Panc1 (cell line): ENCODE data around the gene RFC5.

Experiments used
- POLR2AphosphoS5 ChIP-seq: IDR thresholded peaks from 2 replicates; pipeline ENCODE4 v1.6.1; 2012; ENCODE audit warnings: mild to moderate bottlenecking, low read depth, low read length, moderate library complexity
- REST ChIP-seq, 2 experiments: IDR thresholded peaks; 2 replicates each; pipeline ENCODE4 v1.6.1; 2011 to 2012; ENCODE audit warnings: low read depth in 2 of 2, control low read depth in 1 of 2, low read length in 1 of 2, mild to moderate bottlenecking in 1 of 2, moderate library complexity in 1 of 2; ENCODE audit not compliant: insufficient read depth in 1 of 2

- TF ChIP-seq REST (IDR thresholded peaks at IDR 0.05; ENCODE audit: insufficient read depth in 1 of 2, low read depth in 2 of 2, low read length in 1 of 2) (no peak), POLR2AphosphoS5 (no peak)
Measured at GRCh38 chr12:118050972-118051910, 34.7 kb downstream of the RFC5 start.
